Gastrocnemius medialis (tissue), 4 donors: ENCODE measurements around the gene CCL22. TPM values are rescaled to one million over a fixed set of nuclear protein-coding genes. Genes with fewer than 3 reads are reported as not detected.

Experiments
- ATAC-seq, 2 donors: fragments of 150-250 bp; one replicate each; pipeline ENCODE4 v1.9.1; 2016
- DNase-seq, 2 donors: peaks; one replicate each; pipeline ENCODE4 v3.0.0-alpha.2; 2019
- H3K27ac ChIP-seq, 4 donors: fragments of 200-600 bp; sonication (generic); 1 replicate in 1 of 4; 2 replicates in 3 of 4; pipeline ENCODE4 v1.5.1; 2016 to 2018; ENCODE audit warnings: mild to moderate bottlenecking in 2 of 4, moderate library complexity in 1 of 4
- H3K27me3 ChIP-seq, 3 donors: fragments of 200-600 bp; sonication (generic) in 2 of 3; 1 replicate in 1 of 3; 2 replicates in 2 of 3; pipeline versions ENCODE4 v1.5.1 to v1.6.0; 2016 to 2019; ENCODE audit warnings: mild to moderate bottlenecking in 1 of 3, moderate library complexity in 1 of 3
- H3K36me3 ChIP-seq, 2 donors: fragments of 200-600 bp; sonication (generic) in 1 of 2; one replicate each; pipeline ENCODE4 v1.5.1; 2017 to 2018
- H3K4me1 ChIP-seq, 2 donors: fragments of 200-600 bp; sonication (generic) in 1 of 2; one replicate each; pipeline ENCODE4 v1.5.1; 2016 to 2017; ENCODE audit warnings: mild to moderate bottlenecking in 2 of 2
- H3K4me3 ChIP-seq, 4 donors: fragments of 200-600 bp; sonication (generic) in 3 of 4; 1 replicate in 1 of 4; 2 replicates in 3 of 4; pipeline ENCODE4 v1.5.1; 2016 to 2019; ENCODE audit warnings: mild to moderate bottlenecking in 2 of 4
- H3K9me3 ChIP-seq, 3 donors: fragments of 200-600 bp; sonication (generic) in 2 of 3; 1 replicate in 1 of 3; 2 replicates in 2 of 3; pipeline ENCODE4 v1.5.1; 2016 to 2019
- POLR2A ChIP-seq, 2 donors: fragments of 450-650 bp; IDR thresholded peaks; one replicate each; pipeline ENCODE4 v1.6.1; 2017; ENCODE audit warnings: antibody characterized with exemption in 2 of 2, mild to moderate bottlenecking in 2 of 2, moderate library complexity in 2 of 2
- in situ Hi-C, 4 donors: fragments of 200-750 bp; cut with MboI; loops; one replicate each; pipeline versions ENCODE4 v1.15.0 to v1.8.0; 2017; ENCODE audit warnings: low sequenced_read_pairs in 4 of 4
- intact Hi-C: fragments of 100-400 bp; cut with DNase I; formaldehyde crosslinking; loops from one replicate; pipeline ENCODE4 v1.15.1; 2023; ENCODE audit warnings: low total_unique reads
- total RNA-seq, 4 donors: library from RNA; depleted of rRNA; stranded (reverse); fragments of >200 nt; gene quantifications; one replicate each; pipeline versions ENCODE4 v1.1.0 to v1.2.3, GENCODE V29; 2016
- TF ChIP-seq, protein P1 (sequence below), 5 experiments: fragments of 450-650 bp in 3 of 5; fragments of 200-600 bp in 2 of 5; sonication (generic) in 2 of 5; IDR thresholded peaks in 4 of 5; conservative IDR thresholded peaks in 1 of 5; 1 replicate in 4 of 5; 2 replicates in 1 of 5; pipeline ENCODE4 v1.5.1; 2016 to 2019; ENCODE audit warnings: antibody characterized with exemption in 5 of 5, mild to moderate bottlenecking in 3 of 5, moderate library complexity in 3 of 5

Gene CCL22, protein sequence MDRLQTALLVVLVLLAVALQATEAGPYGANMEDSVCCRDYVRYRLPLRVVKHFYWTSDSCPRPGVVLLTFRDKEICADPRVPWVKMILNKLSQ
- total RNA-seq, result not detected

DNA sequence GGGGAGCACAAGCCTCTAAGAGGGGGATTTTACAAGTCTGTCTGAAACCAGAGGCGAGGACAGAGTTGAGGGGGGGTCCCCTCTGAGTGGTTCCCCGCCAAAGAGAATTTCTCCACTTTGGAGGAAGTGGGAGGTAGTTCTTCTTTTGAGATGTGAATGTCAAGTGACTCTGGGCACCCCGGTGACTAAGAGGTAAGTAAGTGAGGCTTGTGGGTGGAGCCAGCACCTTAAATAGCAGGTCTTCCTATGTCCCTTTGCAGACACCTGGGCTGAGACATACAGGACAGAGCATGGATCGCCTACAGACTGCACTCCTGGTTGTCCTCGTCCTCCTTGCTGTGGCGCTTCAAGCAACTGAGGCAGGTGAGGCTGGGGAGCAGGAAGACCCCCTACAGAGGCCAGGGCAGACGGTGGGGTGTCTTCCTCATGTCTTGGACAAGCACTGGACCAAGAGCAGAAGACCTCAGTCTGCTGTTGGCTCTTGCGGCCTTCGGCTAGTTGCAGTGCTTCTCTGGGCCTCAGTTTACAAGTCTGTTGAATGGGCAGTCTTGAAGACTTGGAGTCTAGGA, at the start of gene CCL22:
TSS of gene CCL22 (plus strand) at position 257 of the 569 bp plus-strand sequence. CDS start at position 291, 34 bp downstream.
- DNase-seq, result no peak
- Histone ChIP-seq H3K27me3 (no peaks in the 10 kb centered on the region), H3K27ac (no peak within 1 kb of the TSS), H3K4me1 (no peaks in the 10 kb centered on the region), H3K9me3 (no peaks in the 10 kb centered on the region), H3K36me3 (no peaks in the 10 kb centered on the region), H3K4me3 (no peak within 1 kb of the TSS)
- in situ Hi-C loops, result no loop called here
- intact Hi-C loops, result no loop called here
- TF ChIP-seq, protein P1, sequence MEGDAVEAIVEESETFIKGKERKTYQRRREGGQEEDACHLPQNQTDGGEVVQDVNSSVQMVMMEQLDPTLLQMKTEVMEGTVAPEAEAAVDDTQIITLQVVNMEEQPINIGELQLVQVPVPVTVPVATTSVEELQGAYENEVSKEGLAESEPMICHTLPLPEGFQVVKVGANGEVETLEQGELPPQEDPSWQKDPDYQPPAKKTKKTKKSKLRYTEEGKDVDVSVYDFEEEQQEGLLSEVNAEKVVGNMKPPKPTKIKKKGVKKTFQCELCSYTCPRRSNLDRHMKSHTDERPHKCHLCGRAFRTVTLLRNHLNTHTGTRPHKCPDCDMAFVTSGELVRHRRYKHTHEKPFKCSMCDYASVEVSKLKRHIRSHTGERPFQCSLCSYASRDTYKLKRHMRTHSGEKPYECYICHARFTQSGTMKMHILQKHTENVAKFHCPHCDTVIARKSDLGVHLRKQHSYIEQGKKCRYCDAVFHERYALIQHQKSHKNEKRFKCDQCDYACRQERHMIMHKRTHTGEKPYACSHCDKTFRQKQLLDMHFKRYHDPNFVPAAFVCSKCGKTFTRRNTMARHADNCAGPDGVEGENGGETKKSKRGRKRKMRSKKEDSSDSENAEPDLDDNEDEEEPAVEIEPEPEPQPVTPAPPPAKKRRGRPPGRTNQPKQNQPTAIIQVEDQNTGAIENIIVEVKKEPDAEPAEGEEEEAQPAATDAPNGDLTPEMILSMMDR (IDR thresholded peaks at IDR 0.05 in 4 of 5, conservative IDR thresholded peaks at IDR 0.05 in 1 of 5), result no peak
- TF ChIP-seq POLR2A (IDR thresholded peaks at IDR 0.05), result no peak
- ATAC-seq, result no peak

DNA sequence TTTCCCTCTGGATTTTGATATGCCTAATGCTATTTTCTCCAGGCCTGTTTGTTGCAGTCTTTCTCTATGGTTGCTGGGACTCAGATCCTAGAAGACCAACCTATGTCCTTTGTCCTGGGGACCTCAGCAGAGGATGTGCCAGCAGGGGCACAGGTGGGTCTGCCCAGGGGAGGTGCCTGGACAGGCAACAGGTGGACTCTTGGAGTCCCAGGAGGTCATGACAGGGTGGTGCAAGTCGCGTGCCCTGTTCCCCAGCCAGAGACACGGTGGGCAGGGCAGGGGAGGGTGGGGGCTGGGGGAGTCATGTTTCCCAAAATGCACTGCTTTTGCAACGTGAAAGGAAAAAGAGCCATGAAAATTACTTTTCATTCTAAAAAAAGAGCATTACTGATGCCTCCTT, 47.8 kb upstream of the CCL22 start:
- no peak overlapping the region for H3K27ac ChIP-seq
- TF ChIP-seq, protein P1 (IDR thresholded peaks at IDR 0.05 in 4 of 5, conservative IDR thresholded peaks at IDR 0.05 in 1 of 5), result no peak
- no peak for TF ChIP-seq POLR2A (IDR thresholded peaks at IDR 0.05)
- H3K9me3 ChIP-seq, result no peaks in the 10 kb centered on the region
- no peak for ATAC-seq
- H3K4me1 ChIP-seq, result no peaks in the 10 kb centered on the region
- no peaks in the 10 kb centered on the region for H3K27me3 ChIP-seq
- in situ Hi-C loops, result no loop called here
- intact Hi-C loops, result no loop called here
- no peak overlapping the region for H3K4me3 ChIP-seq
- H3K36me3 ChIP-seq, result no peaks in the 10 kb centered on the region
- no peak for DNase-seq

DNA sequence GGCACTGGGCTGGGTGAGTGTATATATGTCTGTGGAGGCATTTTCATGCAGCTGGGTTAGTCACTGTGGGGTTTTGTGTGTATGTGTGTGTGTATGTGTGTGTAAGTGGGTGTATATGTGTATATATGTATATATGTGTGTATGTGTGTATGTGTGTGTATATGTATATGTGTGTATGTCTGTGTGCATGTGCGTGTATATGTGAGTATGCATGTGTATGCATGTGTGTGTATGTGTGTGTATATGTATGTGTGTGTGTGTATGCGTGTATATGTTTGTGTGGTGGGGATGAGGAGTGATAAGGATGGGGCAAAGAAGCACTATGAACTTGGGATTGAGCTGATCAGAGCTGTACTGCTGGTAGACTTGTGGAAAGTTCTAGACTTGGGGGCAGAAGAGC, 45.1 kb upstream of the CCL22 start:
- ATAC-seq, result no peak
- intact Hi-C loops, result no loop called here
- in situ Hi-C loops, result no loop called here
- H3K9me3 ChIP-seq, result no peaks in the 10 kb centered on the region
- no peak for DNase-seq
- H3K4me3 ChIP-seq, result no peak overlapping the region
- no peaks in the 10 kb centered on the region for H3K27me3 ChIP-seq
- H3K4me1 ChIP-seq, result peaks cover 0 to 7% of the 10 kb centered on the region in 2 donors
- H3K36me3 ChIP-seq, result no peaks in the 10 kb centered on the region
- no peak for TF ChIP-seq POLR2A (IDR thresholded peaks at IDR 0.05)
- TF ChIP-seq, protein P1 (IDR thresholded peaks at IDR 0.05 in 4 of 5, conservative IDR thresholded peaks at IDR 0.05 in 1 of 5), result no peak
- H3K27ac ChIP-seq, result no peak overlapping the region

DNA sequence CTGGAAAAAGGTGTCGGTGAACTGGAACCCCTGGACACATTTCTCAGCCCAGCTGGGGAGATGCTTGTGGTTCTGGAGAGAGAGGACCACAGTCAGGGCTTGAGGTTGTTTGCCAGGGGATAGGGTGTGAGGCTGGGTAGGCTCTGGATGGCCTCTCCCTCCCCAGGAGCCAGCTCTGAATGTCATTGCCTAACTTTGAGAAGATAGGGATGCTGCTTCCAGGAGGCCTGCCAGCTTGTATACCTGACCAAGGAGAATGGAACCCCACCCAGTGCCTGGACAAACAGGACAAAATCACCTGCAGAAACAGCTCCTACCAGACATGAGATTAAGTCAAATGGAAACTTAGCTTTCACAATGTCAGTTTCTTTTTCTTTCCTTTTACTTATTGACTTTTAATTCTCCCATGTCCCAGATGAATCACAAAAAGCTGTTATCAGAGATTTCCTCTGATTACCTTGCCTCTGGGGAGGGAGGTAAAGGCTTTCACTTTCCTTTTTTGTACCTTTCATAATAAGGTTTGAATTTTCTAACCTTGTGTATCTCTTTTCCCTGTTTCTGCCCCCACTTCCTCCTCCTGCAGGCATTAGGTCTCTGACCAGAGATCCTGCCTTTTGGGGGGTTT, 44.3 kb upstream of the CCL22 start:
- in situ Hi-C loops (no loop called here), intact Hi-C loops (no loop called here)
- no peak for TF ChIP-seq POLR2A (IDR thresholded peaks at IDR 0.05)
- TF ChIP-seq, protein P1 (IDR thresholded peaks at IDR 0.05 in 4 of 5, conservative IDR thresholded peaks at IDR 0.05 in 1 of 5), result no peak
- peaks cover 0 to 7% of the 10 kb centered on the region in 2 donors for H3K4me1 ChIP-seq
- no peaks in the 10 kb centered on the region for H3K36me3 ChIP-seq
- H3K9me3 ChIP-seq, result no peaks in the 10 kb centered on the region
- H3K4me3 ChIP-seq, result no peak overlapping the region
- H3K27ac ChIP-seq, result peak overlapping the region in 2 of 4 donors; percentile 10 to 52
- DNase-seq (no peak), ATAC-seq (no peak)
- H3K27me3 ChIP-seq, result no peaks in the 10 kb centered on the region
